ENCODE results near the gene DOCK1.

The DOCK1 gene

GRCh38 chr10:127085957-127086356 lies 180.7 kb downstream of the DOCK1 start:
- TF ChIP-seq CTCF (IDR thresholded peaks at IDR 0.05; ENCODE audit: low read depth, low read length), result no peak
- Histone ChIP-seq H3K36me3 (no peaks in the 10 kb centered on the region), H3K9me3 (ENCODE audit: severe bottlenecking) (no peaks in the 10 kb centered on the region), H3K27me3 (ENCODE audit: insufficient read depth, low read depth, severe bottlenecking) (no peaks in the 10 kb centered on the region), H3K4me3 (ENCODE audit: low read depth, low read length) (no peak overlapping the region), H3K27ac (no peak overlapping the region)
- peak; percentile 26 for DNase-seq

- no peaks in the 10 kb centered on the region for H3K36me3 ChIP-seq
- H3K4me3 ChIP-seq (ENCODE audit: low read depth, low read length), result no peak overlapping the region
- H3K9me3 ChIP-seq (ENCODE audit: severe bottlenecking), result no peaks in the 10 kb centered on the region
- no peak overlapping the region for H3K27ac ChIP-seq
- DNase-seq, result no peak
- no peak for TF ChIP-seq CTCF (IDR thresholded peaks at IDR 0.05; ENCODE audit: low read depth, low read length)
- no peaks in the 10 kb centered on the region for H3K27me3 ChIP-seq (ENCODE audit: insufficient read depth, low read depth, severe bottlenecking)
Observed at GRCh38 chr10:127088908-127089307, 183.7 kb downstream of the DOCK1 start.

DNA sequence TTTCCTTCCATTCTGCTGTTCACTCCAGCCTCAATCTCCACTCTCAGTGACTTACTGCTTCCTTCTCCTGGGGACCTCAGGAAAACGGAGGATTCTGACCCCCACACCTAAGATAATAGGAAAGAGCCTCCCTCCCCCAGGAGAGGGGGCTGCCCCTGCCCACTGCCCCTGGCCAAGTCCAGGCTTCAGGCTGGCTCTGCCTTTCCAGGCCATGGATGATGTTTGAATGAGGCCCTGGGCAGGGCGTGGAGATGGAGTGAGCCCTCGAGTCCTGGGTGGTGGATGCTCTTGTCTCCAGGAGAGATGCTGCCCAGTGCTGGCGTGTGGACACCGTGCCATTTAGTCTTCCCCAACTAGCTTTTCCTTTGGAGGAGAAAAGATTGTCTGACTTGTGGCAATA lies 184.2 kb downstream of the DOCK1 start:
- no peak for DNase-seq
- Histone ChIP-seq H3K4me3 (ENCODE audit: low read depth, low read length) (no peak overlapping the region), H3K27ac (no peak overlapping the region), H3K27me3 (ENCODE audit: insufficient read depth, low read depth, severe bottlenecking) (no peaks in the 10 kb centered on the region), H3K9me3 (ENCODE audit: severe bottlenecking) (no peaks in the 10 kb centered on the region), H3K36me3 (no peaks in the 10 kb centered on the region)
- no peak for TF ChIP-seq CTCF (IDR thresholded peaks at IDR 0.05; ENCODE audit: low read depth, low read length)

- no peak overlapping the region for H3K27ac ChIP-seq
- H3K27me3 ChIP-seq (ENCODE audit: insufficient read depth, low read depth, severe bottlenecking), result no peaks in the 10 kb centered on the region
- DNase-seq, result no peak
- no peaks in the 10 kb centered on the region for H3K36me3 ChIP-seq
- no peak for TF ChIP-seq CTCF (IDR thresholded peaks at IDR 0.05; ENCODE audit: low read depth, low read length)
- H3K4me3 ChIP-seq (ENCODE audit: low read depth, low read length), result no peak overlapping the region
- H3K9me3 ChIP-seq (ENCODE audit: severe bottlenecking), result no peaks in the 10 kb centered on the region
Observed at GRCh38 chr10:127090138-127090537, 184.9 kb downstream of the DOCK1 start.

- no peak for DNase-seq
- Histone ChIP-seq H3K27ac (no peak overlapping the region), H3K27me3 (ENCODE audit: insufficient read depth, low read depth, severe bottlenecking) (no peaks in the 10 kb centered on the region), H3K4me3 (ENCODE audit: low read depth, low read length) (no peak overlapping the region), H3K9me3 (ENCODE audit: severe bottlenecking) (no peaks in the 10 kb centered on the region), H3K36me3 (no peaks in the 10 kb centered on the region)
- TF ChIP-seq CTCF (IDR thresholded peaks at IDR 0.05; ENCODE audit: low read depth, low read length), result no peak
Observed at GRCh38 chr10:127091354-127091753, 186.1 kb downstream of the DOCK1 start.

DNA sequence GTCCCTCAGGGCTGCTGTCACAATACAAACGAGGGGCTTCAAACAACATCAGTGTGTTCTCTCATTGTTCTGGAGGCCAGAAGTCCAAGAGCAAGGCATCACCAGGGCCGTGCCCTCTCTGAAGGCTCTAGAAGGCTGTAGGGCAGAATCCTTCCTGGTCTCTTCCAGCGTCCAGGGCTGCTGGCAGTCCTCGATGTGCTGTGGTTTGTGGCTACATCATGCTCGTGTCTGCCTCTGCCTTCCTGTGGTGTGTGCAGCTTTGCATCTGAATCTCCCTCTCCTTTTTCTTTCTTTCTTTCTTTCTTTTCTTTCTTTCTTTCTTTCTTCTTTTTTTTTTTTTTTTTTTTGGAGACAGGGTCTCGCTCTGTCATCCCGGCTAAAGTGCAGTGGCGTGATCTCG lies 187.7 kb downstream of the DOCK1 start:
- TF ChIP-seq CTCF (IDR thresholded peaks at IDR 0.05; ENCODE audit: low read depth, low read length), result no peak
- H3K36me3 ChIP-seq, result no peaks in the 10 kb centered on the region
- no peak for DNase-seq
- H3K4me3 ChIP-seq (ENCODE audit: low read depth, low read length), result no peak overlapping the region
- H3K9me3 ChIP-seq (ENCODE audit: severe bottlenecking), result no peaks in the 10 kb centered on the region
- H3K27me3 ChIP-seq (ENCODE audit: insufficient read depth, low read depth, severe bottlenecking), result no peaks in the 10 kb centered on the region
- no peak overlapping the region for H3K27ac ChIP-seq

Measured in WERI-Rb-1 (cell line).